PFSK-1 (cell line): ENCODE measurements around the gene ANKZF1.

Experiments used
- FOXP2 ChIP-seq: optimal IDR thresholded peaks from 2 replicates; pipeline ENCODE3; 2011; ENCODE audit warnings: borderline replicate concordance, control low read depth, inconsistent platforms; ENCODE audit not compliant: insufficient read depth; ENCODE audit errors: extremely low read length, extremely low read depth
- POLR2AphosphoS5 ChIP-seq: IDR thresholded peaks from 2 replicates; pipeline ENCODE4 v1.6.1; 2012; ENCODE audit warnings: low read depth, mild to moderate bottlenecking, control low read depth, low read length, moderate library complexity
- SIN3A ChIP-seq: IDR thresholded peaks from 2 replicates; pipeline ENCODE4 v1.6.1; 2012; ENCODE audit warnings: mild to moderate bottlenecking, low read length, moderate library complexity, borderline replicate concordance; ENCODE audit not compliant: insufficient read depth
- TAF1 ChIP-seq: IDR thresholded peaks from 2 replicates; pipeline ENCODE4 v1.6.1; 2012; ENCODE audit warnings: low read length, control low read depth, borderline replicate concordance; ENCODE audit not compliant: insufficient read depth
- TF ChIP-seq, protein P1 (sequence below), 2 experiments: IDR thresholded peaks; 2 replicates each; pipeline versions ENCODE4 v1.6.1 to v1.8.0; 2011 to 2012; ENCODE audit warnings: low read depth in 2 of 2, low read length in 2 of 2, control low read depth in 1 of 2, inconsistent platforms in 1 of 2, mild to moderate bottlenecking in 1 of 2, moderate library complexity in 1 of 2; ENCODE audit not compliant: insufficient read depth in 1 of 2

GRCh38 chr2:219252084-219252483, 22.5 kb downstream of the ANKZF1 start:
- TF ChIP-seq, protein P1, sequence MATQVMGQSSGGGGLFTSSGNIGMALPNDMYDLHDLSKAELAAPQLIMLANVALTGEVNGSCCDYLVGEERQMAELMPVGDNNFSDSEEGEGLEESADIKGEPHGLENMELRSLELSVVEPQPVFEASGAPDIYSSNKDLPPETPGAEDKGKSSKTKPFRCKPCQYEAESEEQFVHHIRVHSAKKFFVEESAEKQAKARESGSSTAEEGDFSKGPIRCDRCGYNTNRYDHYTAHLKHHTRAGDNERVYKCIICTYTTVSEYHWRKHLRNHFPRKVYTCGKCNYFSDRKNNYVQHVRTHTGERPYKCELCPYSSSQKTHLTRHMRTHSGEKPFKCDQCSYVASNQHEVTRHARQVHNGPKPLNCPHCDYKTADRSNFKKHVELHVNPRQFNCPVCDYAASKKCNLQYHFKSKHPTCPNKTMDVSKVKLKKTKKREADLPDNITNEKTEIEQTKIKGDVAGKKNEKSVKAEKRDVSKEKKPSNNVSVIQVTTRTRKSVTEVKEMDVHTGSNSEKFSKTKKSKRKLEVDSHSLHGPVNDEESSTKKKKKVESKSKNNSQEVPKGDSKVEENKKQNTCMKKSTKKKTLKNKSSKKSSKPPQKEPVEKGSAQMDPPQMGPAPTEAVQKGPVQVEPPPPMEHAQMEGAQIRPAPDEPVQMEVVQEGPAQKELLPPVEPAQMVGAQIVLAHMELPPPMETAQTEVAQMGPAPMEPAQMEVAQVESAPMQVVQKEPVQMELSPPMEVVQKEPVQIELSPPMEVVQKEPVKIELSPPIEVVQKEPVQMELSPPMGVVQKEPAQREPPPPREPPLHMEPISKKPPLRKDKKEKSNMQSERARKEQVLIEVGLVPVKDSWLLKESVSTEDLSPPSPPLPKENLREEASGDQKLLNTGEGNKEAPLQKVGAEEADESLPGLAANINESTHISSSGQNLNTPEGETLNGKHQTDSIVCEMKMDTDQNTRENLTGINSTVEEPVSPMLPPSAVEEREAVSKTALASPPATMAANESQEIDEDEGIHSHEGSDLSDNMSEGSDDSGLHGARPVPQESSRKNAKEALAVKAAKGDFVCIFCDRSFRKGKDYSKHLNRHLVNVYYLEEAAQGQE (IDR thresholded peaks at IDR 0.05; ENCODE audit: insufficient read depth in 1 of 2, low read depth in 2 of 2, low read length in 2 of 2), result no peak
- TF ChIP-seq SIN3A (no peak), POLR2AphosphoS5 (no peak), TAF1 (no peak), FOXP2 (no peak)
